AG08396 (cell line): ENCODE data around the gene HECTD2.
"Not testable (repeated sequence)": the region's sequence is repeated elsewhere in the genome, so short reads cannot be mapped to it uniquely, and the experiment has no call there.

Experiments
- DNase-seq: peaks from one replicate; pipeline ENCODE4 v3.0.0; 2012; ENCODE audit warnings: low spot score, mixed read lengths

The HECTD2 gene

DNA sequence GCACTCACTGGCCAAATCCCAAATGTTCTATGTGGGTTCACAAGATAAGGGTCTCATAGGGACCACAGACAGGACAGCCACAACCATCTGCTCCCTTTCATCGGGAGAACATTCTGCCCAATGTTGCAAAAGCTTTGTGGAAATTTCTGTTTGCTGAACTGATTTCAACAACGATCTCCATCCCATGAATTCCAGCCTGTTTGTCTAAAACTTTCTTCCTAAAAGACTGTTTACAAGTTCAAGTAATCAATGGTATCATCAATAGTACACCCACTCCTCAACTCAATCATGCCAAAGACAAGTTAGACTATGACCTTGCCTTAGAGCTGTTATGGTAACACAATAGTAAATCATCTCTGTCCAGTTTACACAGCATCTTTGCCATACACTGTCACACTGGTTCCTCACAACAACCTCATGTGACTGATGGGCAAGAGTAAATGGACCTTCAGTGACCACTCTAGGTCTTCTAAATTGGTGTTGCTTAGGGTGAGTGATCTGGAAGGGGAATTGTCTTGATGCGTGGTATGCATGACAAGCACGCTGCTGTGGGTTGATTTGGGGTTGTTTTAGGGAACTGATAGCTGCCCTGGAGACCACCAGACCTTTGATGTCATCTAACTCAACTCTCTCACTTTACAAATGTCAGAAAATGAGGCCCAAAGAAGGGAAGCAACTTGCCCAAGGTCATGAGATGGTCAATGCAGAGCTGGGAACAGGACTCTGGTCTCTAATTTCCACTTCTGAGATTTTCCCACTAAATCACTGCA is 127.7 kb downstream of the HECTD2 start:
- DNase-seq, result no peak

- DNase-seq, result no peak
Observed at GRCh38 chr10:91539930-91540329, 129.8 kb downstream of the HECTD2 start.

GRCh38 chr10:91540733-91541132 is 130.6 kb downstream of the HECTD2 start:
- DNase-seq, result no peak

DNA sequence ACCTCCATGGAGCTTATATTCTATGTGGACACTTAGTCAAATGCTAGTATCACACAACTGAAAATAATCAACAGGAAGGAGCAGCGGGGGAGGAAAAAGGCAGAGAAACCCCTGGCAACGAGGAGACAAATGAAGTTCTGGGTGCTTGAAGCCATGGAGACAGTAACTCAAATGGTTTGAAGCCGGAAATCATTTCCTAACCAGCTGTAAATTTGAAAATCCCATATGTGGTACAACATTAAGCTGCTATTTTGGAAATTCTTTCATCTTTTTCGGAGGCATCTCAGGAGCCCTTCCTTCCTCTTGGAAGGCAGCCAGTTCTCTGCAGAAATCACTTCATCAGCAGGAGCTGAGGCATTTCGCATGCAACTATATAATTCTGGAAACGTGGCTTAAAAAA is 131.3 kb downstream of the HECTD2 start:
- no peak for DNase-seq

DNA sequence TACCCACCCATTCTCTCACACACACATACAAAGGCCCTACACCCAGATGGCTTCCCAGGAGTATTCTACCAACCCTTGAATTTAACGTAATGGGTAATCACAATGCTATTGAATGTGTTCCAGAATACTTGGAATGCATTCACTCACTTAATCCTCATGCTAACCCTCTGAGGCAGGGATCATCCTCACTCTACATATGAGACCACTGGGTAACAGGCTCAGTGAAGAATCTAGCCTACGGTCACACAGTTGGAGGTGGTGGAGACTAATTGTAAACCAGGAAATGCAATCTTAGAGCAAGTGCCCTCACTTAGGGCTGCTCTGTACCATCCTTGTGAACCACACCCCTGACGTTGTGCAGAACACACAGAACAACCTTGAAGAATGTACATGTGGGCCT is 135.2 kb downstream of the HECTD2 start:
- no peak for DNase-seq

- no peak for DNase-seq
Observed at GRCh38 chr10:91545838-91546237, 135.7 kb downstream of the HECTD2 start.

DNA sequence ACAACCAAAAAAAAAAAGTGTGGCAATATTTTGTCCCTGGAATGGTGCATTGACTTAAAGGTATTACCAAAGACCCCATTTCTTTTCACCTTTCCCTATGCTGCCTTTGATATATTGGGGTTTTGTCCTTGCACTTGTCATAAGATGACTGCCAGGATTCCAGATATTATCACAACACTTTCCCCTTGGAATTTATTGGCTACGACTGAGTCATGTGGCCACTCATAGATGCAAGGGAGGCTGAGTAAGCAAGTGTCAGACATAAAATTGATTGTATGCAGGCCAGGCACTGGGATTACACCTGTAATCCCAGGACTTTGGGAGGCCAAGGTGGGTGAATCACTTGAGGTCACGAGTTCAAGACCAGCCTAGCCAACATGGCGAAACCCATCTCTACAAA is 139.1 kb downstream of the HECTD2 start:
- DNase-seq, result no peak

GRCh38 chr10:91550021-91550420 is 139.9 kb downstream of the HECTD2 start:
- no peak for DNase-seq

DNA sequence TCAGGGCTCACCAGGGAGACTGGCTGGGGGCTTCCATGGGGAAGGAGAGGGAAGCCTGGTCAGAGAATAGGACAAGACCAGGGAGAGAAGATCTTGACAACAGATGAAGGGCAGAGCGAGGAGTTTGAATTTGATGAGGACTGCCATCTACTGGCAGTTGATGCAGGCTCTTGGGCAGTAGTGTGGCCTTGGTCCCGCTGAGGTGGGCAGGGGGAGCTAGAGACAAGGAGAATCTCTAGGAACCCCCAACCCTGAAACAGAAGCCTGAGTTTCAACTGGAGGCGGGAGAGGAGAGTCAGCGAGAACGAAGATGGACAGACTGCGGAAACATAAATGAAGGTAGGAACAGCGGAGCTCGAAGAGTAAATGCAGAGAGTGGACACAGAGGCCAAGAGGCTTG is 141.7 kb downstream of the HECTD2 start:
- peak; percentile 54 for DNase-seq

DNA sequence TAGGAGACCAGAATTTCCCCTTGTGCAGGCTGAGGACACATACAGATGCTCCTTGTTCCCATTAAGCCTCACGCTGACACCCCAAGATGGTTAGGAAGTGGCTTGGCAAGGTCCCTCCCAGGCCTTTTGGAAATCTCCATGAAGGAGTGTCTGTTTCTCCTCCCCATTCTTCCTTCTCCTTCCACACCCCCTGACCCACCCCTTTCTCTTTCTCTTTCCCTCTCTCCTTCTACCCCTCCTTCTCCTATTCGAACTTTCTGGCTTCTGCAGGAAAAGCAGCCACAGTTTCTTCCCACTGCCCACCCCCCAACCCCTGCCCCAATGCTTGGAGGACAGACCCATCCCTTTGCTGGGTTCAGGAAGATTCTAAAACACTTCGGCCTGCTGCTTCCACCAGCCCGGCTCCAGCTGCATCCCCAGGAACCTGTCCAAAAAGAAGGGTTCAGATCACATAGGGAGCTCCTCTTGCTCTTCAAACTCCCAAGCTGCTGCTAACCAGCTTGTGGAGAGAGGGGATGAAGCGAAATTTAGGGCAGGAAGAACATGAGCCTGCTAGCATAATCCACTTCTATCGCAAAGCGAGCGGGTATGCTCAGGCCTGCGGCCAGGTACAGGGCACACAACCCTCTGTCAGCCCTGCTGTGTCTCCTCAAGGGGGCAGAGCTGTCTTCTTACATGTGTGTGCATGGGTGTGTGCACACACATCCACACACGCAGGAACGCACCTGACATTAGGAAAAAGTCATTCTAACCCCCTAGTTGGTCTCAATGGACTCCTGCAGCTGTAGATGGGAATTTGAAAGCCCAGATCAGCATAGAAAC is 142.3 kb downstream of the HECTD2 start:
- DNase-seq, result no peak

GRCh38 chr10:91555455-91555854 is 145.3 kb downstream of the HECTD2 start:
- DNase-seq, result no peak

- no peak for DNase-seq
Observed at GRCh38 chr10:91556691-91557566, 146.8 kb downstream of the HECTD2 start.

DNA sequence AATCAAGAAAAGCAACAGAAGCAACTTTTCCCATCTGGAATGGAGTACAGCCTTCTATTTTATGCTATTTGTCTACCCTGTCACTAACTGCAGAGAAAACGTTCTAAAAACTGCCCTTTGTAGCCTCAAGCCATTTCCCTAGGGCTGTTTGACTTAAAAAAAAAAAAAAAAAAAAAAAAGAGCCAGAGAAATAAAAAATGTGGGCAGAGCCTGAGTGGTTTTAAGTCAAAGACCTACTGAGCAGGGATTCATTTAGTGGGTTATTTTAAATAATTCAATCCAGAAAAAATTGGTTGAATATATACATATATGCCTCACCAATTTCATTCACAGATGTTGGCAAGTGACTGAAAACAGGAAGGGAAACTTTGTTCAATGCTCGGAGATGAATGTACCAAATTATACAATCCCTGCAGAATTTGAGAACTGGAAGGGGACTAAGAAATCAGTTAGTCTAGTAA is 147.5 kb downstream of the HECTD2 start:
- DNase-seq, result no peak

GRCh38 chr10:91558473-91558872 is 148.3 kb downstream of the HECTD2 start:
- DNase-seq, result no peak

GRCh38 chr10:91559169-91559568 is 149.0 kb downstream of the HECTD2 start:
- no peak for DNase-seq

- DNase-seq, result no peak
Observed at GRCh38 chr10:91559750-91560149, 149.6 kb downstream of the HECTD2 start.

GRCh38 chr10:91560827-91561226 is 150.7 kb downstream of the HECTD2 start:
- not testable (repeated sequence) for DNase-seq

DNA sequence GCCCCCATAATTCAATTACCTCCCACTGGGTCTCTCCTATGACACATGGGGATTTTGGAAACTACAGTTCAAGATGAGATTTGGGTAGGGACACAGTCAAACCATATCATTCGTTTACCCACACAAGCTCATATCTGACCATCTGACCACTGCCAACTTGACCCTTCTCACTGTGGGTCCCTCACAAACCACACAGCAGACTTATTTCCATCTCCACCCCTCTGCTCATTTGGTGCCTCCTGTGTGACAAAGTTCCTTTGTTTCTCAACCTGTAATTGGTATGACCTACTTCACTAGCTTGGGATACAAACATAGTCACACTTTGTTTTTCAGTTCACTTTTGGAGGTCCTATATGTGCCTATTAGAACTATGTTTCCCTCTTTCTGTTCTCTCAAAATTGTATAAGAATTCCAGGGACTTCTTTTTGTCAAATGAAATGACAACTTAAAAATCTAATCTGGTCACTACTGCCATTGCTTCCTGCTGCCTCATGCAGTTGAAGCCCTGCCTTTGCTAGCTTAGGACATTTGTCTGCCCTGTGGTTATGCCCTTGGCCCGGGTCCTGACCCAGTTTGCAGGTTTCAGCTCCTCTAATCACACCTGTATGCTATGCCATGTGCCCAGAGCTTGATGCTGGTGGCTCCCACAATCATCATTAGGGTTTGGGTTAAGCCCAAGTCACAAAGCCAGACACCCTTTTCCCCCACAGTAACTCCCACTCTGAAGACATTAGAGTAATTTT is 152.9 kb downstream of the HECTD2 start:
- no peak for DNase-seq

DNA sequence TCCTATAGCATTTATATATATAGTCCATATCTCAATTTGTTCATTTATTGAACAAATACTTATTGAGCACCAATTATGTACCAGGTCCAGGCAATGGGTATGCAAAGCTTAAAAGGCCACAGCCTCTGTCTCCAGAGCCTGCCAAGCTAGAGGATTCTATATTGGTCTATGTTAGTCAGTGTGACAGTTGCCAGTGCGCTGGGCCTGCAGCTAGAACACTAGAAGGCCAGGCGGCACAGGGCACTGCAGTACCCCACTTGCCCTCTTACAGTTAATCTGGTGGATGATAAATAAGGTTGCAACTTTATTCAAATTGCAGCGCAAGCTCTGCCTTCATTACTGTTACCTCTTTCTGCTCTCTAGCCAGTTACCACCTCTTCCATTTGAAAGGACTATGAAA is 153.9 kb downstream of the HECTD2 start:
- no peak for DNase-seq
